Vagina (tissue), 2 donors: ENCODE measurements around the gene ANXA10. TPM values are rescaled to one million over a fixed set of nuclear protein-coding genes. Genes with fewer than 3 reads are reported as not detected.
"Not testable (repeated sequence)": the region's sequence is repeated elsewhere in the genome, so short reads cannot be mapped to it uniquely, and the experiment has no call there.

Source experiments
- DNase-seq, 2 donors: peaks; one replicate each; pipeline ENCODE4 v3.0.0-alpha.2; 2017; ENCODE audit errors: extremely low spot score in 2 of 2
- H3K27ac ChIP-seq: fragments of 200-600 bp; sonication (generic); one replicate; pipeline ENCODE4 v1.5.1; 2019
- H3K27me3 ChIP-seq: fragments of 200-600 bp; sonication (generic); one replicate; pipeline ENCODE4 v1.5.1; 2019
- H3K36me3 ChIP-seq, 2 donors: fragments of 200-600 bp; sonication (generic); one replicate each; pipeline ENCODE4 v1.5.1; 2017 to 2019
- H3K4me1 ChIP-seq: fragments of 200-600 bp; sonication (generic); one replicate; pipeline ENCODE4 v1.5.1; 2019
- H3K4me3 ChIP-seq, 2 donors: fragments of 200-600 bp; sonication (generic); 1 replicate in 1 of 2; 2 replicates in 1 of 2; pipeline ENCODE4 v1.5.1; 2016 to 2019
- H3K9me3 ChIP-seq: fragments of 200-600 bp; sonication (generic); one replicate; pipeline ENCODE4 v1.5.1; 2019
- POLR2A ChIP-seq, 2 donors: fragments of 450-650 bp; IDR thresholded peaks; one replicate each; pipeline ENCODE4 v1.6.1; 2017; ENCODE audit warnings: antibody characterized with exemption in 2 of 2, mild to moderate bottlenecking in 2 of 2, moderate library complexity in 2 of 2
- POLR2AphosphoS5 ChIP-seq, 2 donors: sonication (generic); formaldehyde crosslinking; IDR thresholded peaks; one replicate each; pipeline ENCODE4 v1.9.0; 2017; ENCODE audit warnings: antibody characterized with exemption in 2 of 2, mild to moderate bottlenecking in 2 of 2, low read depth in 1 of 2; ENCODE audit not compliant: insufficient read depth in 1 of 2
- intact Hi-C: fragments of 100-400 bp; cut with DNase I; formaldehyde crosslinking; loops from one replicate; pipeline ENCODE4 v1.15.1; 2023
- total RNA-seq: library from RNA; depleted of rRNA; stranded (reverse); fragments of >200 nt; gene quantifications from one replicate; pipeline ENCODE4 v1.2.3, GENCODE V29; 2016
- TF ChIP-seq, protein P1 (sequence below), 3 experiments: fragments of 450-650 bp in 2 of 3; fragments of 200-600 bp in 1 of 3; sonication (generic) in 1 of 3; IDR thresholded peaks; one replicate each; pipeline ENCODE4 v1.5.1; 2017 to 2019; ENCODE audit warnings: antibody characterized with exemption in 3 of 3, mild to moderate bottlenecking in 2 of 3, moderate library complexity in 2 of 3

The ANXA10 gene
- total RNA-seq, 1 donor from 2014 or later = not detected

- TF ChIP-seq, protein P1, sequence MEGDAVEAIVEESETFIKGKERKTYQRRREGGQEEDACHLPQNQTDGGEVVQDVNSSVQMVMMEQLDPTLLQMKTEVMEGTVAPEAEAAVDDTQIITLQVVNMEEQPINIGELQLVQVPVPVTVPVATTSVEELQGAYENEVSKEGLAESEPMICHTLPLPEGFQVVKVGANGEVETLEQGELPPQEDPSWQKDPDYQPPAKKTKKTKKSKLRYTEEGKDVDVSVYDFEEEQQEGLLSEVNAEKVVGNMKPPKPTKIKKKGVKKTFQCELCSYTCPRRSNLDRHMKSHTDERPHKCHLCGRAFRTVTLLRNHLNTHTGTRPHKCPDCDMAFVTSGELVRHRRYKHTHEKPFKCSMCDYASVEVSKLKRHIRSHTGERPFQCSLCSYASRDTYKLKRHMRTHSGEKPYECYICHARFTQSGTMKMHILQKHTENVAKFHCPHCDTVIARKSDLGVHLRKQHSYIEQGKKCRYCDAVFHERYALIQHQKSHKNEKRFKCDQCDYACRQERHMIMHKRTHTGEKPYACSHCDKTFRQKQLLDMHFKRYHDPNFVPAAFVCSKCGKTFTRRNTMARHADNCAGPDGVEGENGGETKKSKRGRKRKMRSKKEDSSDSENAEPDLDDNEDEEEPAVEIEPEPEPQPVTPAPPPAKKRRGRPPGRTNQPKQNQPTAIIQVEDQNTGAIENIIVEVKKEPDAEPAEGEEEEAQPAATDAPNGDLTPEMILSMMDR (IDR thresholded peaks at IDR 0.05) = no peak
- TF ChIP-seq POLR2AphosphoS5 (IDR thresholded peaks at IDR 0.05; ENCODE audit: insufficient read depth in 1 of 2, low read depth in 1 of 2) (no peak), POLR2A (IDR thresholded peaks at IDR 0.05) (no peak)
- DNase-seq = no peak
- Histone ChIP-seq H3K4me3 (no peak overlapping the region), H3K27me3 (no peaks in the 10 kb centered on the region), H3K27ac (no peak overlapping the region), H3K9me3 (no peaks in the 10 kb centered on the region), H3K36me3 (no peaks in the 10 kb centered on the region), H3K4me1 (no peaks in the 10 kb centered on the region)
- intact Hi-C loops = no loop called here
Measured at GRCh38 chr4:168109527-168109926, 17.2 kb downstream of the ANXA10 start.

- H3K27ac ChIP-seq, intact Hi-C loops, H3K27me3 ChIP-seq, H3K9me3 ChIP-seq, DNase-seq, H3K4me1 ChIP-seq, H3K4me3 ChIP-seq, H3K36me3 ChIP-seq: not testable (repeated sequence)
Measured at GRCh38 chr4:168113059-168113458, 20.7 kb downstream of the ANXA10 start.

DNA sequence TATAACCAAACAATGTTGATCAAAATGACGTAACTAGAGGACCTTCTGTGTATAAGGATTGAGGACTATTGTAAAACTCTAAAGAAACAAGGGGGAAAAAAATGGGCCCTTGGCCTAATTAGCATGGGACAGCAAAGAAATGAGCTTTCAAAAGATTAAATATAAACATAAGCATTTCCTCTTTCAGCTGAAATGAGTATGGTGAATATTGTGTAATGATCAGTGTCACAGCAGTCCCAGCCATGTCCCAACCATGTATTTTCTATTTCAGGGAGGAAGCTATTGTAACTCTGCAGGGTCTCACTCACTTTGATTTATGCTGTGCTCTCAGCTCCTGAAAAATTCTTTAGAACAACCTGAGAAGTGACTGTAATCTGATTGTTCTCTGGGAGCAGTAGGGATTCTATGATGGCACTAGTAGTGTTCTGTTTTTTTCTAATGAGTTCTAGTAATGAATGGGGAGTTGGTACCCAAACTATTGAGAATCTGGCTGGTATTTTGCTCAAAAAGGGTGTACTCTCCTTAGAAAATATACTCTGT lies 25.8 kb downstream of the ANXA10 start:
- Histone ChIP-seq H3K4me3 (no peak overlapping the region), H3K4me1 (no peaks in the 10 kb centered on the region), H3K27me3 (no peaks in the 10 kb centered on the region), H3K9me3 (no peaks in the 10 kb centered on the region), H3K27ac (no peak overlapping the region), H3K36me3 (no peaks in the 10 kb centered on the region)
- no peak for DNase-seq
- TF ChIP-seq, protein P1 (IDR thresholded peaks at IDR 0.05) = no peak
- TF ChIP-seq POLR2A (IDR thresholded peaks at IDR 0.05) = no peak
- no peak for TF ChIP-seq POLR2AphosphoS5 (IDR thresholded peaks at IDR 0.05; ENCODE audit: insufficient read depth in 1 of 2, low read depth in 1 of 2)
- intact Hi-C loops = no loop called here

- H3K9me3 ChIP-seq = no peaks in the 10 kb centered on the region
- intact Hi-C loops = no loop called here
- H3K27ac ChIP-seq = no peak overlapping the region
- no peaks in the 10 kb centered on the region for H3K27me3 ChIP-seq
- TF ChIP-seq, protein P1 (IDR thresholded peaks at IDR 0.05) = no peak
- TF ChIP-seq POLR2A (IDR thresholded peaks at IDR 0.05) (no peak), POLR2AphosphoS5 (IDR thresholded peaks at IDR 0.05; ENCODE audit: insufficient read depth in 1 of 2, low read depth in 1 of 2) (no peak)
- DNase-seq = no peak
- H3K4me1 ChIP-seq = no peaks in the 10 kb centered on the region
- H3K36me3 ChIP-seq = no peaks in the 10 kb centered on the region
- H3K4me3 ChIP-seq = no peak overlapping the region
Measured at GRCh38 chr4:168119100-168119499, 26.8 kb downstream of the ANXA10 start.

DNA sequence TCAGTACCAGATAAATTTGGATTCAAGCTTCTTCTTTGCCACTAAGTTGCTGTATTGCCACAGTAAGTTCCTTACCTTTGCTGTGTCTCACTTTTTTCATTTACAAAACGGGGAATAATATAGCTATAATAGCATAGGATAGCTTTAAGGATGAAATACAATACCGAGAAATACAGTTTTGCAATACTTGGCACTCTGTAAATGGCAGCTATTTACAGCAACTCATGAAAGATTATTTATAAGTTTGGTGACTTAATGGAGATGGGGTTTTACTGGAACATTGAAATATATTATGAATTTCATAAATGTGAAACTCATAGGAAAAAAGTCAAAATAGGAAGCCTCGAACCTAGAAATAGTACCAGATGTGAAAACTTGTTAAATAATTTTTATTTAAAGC lies 27.6 kb downstream of the ANXA10 start:
- no peaks in the 10 kb centered on the region for H3K4me1 ChIP-seq
- no peaks in the 10 kb centered on the region for H3K9me3 ChIP-seq
- H3K27ac ChIP-seq = no peak overlapping the region
- no peak for DNase-seq
- intact Hi-C loops = no loop called here
- no peak for TF ChIP-seq POLR2A (IDR thresholded peaks at IDR 0.05)
- no peaks in the 10 kb centered on the region for H3K27me3 ChIP-seq
- no peaks in the 10 kb centered on the region for H3K36me3 ChIP-seq
- no peak overlapping the region for H3K4me3 ChIP-seq

GRCh38 chr4:168120811-168121210 lies 28.5 kb downstream of the ANXA10 start:
- H3K27me3 ChIP-seq = no peaks in the 10 kb centered on the region
- H3K4me1 ChIP-seq = no peaks in the 10 kb centered on the region
- intact Hi-C loops = no loop called here
- no peak overlapping the region for H3K4me3 ChIP-seq
- no peak overlapping the region for H3K27ac ChIP-seq
- H3K9me3 ChIP-seq = no peaks in the 10 kb centered on the region
- DNase-seq = no peak
- TF ChIP-seq POLR2A (IDR thresholded peaks at IDR 0.05) = no peak
- TF ChIP-seq, protein P1 (IDR thresholded peaks at IDR 0.05) = no peak
- TF ChIP-seq POLR2AphosphoS5 (IDR thresholded peaks at IDR 0.05; ENCODE audit: insufficient read depth in 1 of 2, low read depth in 1 of 2) = no peak
- no peaks in the 10 kb centered on the region for H3K36me3 ChIP-seq
